Esophagus muscularis mucosa (tissue), 3 donors: ENCODE measurements around the gene SLC13A2.

Experiments
- EP300 ChIP-seq: sonication (generic); formaldehyde crosslinking; IDR thresholded peaks from one replicate; pipeline ENCODE4 v1.6.1; 2017; ENCODE audit warnings: antibody characterized with exemption
- TF ChIP-seq, protein P1 (sequence below), 3 experiments: fragments of 200-600 bp in 2 of 3; fragments of 450-650 bp in 1 of 3; sonication (generic) in 2 of 3; IDR thresholded peaks; one replicate each; pipeline ENCODE4 v1.5.1; 2017 to 2019; ENCODE audit warnings: antibody characterized with exemption in 3 of 3, mild to moderate bottlenecking in 2 of 3, moderate library complexity in 1 of 3

DNA sequence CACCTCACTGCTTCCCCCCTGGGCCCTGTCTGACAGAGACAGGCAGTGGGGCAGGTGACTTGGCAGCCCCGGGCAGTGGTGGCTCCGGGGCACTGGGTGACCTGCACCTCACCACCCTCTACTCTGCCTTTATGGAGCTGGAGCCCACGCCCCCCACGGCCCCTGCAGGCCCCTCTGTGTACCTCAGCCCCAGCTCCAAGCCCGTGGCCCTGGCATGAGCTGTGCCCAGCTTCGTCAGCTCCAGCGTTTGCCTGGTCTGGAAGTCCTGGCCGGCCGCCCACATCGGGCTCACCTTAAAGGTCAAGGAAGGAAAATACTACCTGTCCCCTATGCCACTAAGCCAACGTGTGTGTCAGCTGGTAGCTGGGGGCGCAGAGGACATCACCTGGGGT, 63.8 kb downstream of the SLC13A2 start:
- TF ChIP-seq EP300, result no peak
- TF ChIP-seq, protein P1, sequence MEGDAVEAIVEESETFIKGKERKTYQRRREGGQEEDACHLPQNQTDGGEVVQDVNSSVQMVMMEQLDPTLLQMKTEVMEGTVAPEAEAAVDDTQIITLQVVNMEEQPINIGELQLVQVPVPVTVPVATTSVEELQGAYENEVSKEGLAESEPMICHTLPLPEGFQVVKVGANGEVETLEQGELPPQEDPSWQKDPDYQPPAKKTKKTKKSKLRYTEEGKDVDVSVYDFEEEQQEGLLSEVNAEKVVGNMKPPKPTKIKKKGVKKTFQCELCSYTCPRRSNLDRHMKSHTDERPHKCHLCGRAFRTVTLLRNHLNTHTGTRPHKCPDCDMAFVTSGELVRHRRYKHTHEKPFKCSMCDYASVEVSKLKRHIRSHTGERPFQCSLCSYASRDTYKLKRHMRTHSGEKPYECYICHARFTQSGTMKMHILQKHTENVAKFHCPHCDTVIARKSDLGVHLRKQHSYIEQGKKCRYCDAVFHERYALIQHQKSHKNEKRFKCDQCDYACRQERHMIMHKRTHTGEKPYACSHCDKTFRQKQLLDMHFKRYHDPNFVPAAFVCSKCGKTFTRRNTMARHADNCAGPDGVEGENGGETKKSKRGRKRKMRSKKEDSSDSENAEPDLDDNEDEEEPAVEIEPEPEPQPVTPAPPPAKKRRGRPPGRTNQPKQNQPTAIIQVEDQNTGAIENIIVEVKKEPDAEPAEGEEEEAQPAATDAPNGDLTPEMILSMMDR (IDR thresholded peaks at IDR 0.05), result no peak
